ENCODE results near the gene ATP11B.
"Not testable (repeated sequence)": the region's sequence is repeated elsewhere in the genome, so short reads cannot be mapped to it uniquely, and the experiment has no call there.

The ATP11B gene

GRCh38 chr3:182821221-182821981 is 28.1 kb downstream of the ATP11B start:
- TF ChIP-seq CTCF (conservative IDR thresholded peaks at IDR 0.05; ENCODE audit: low read depth, low read length), result no peak
- no peak overlapping the region for H2AFZ ChIP-seq (ENCODE audit: low read depth)
- H3K27ac ChIP-seq, result no peak overlapping the region
- H3K4me3 ChIP-seq (IDR thresholded peaks at IDR 0.05; ENCODE audit: insufficient read depth, low read depth, low read length), result no peak overlapping the region
- no peaks in the 10 kb centered on the region for H3K36me3 ChIP-seq (ENCODE audit: insufficient read depth)
- no peak overlapping the region for H3K9ac ChIP-seq
- H4K20me1 ChIP-seq (ENCODE audit: insufficient read depth), result no peaks in the 10 kb centered on the region
- no peak overlapping the region for H3K4me2 ChIP-seq
- H3K79me2 ChIP-seq (ENCODE audit: insufficient read depth, low read depth), result peaks cover 24% of the 10 kb centered on the region; the same call in 1 of the 2 replicates
- H3K4me1 ChIP-seq (ENCODE audit: low read depth, poor library complexity, severe bottlenecking), result peaks cover 4% of the 10 kb centered on the region
- H3K27me3 ChIP-seq (ENCODE audit: insufficient read depth, low read depth), result no peaks in the 10 kb centered on the region

GRCh38 chr3:182822260-182822659 is 29.0 kb downstream of the ATP11B start:
- peaks cover 17% of the 10 kb centered on the region; the same call in 1 of the 2 replicates for H3K79me2 ChIP-seq (ENCODE audit: insufficient read depth, low read depth)
- not testable (repeated sequence) for H3K4me2 ChIP-seq; H3K4me1 ChIP-seq (ENCODE audit: low read depth, poor library complexity, severe bottlenecking); H3K9ac ChIP-seq; H3K27me3 ChIP-seq (ENCODE audit: insufficient read depth, low read depth); H3K27ac ChIP-seq; H2AFZ ChIP-seq (ENCODE audit: low read depth); H4K20me1 ChIP-seq (ENCODE audit: insufficient read depth); H3K4me3 ChIP-seq (IDR thresholded peaks at IDR 0.05; ENCODE audit: insufficient read depth, low read depth, low read length); H3K36me3 ChIP-seq (ENCODE audit: insufficient read depth)

- H3K36me3 ChIP-seq (ENCODE audit: insufficient read depth), result no peaks in the 10 kb centered on the region
- no peaks in the 10 kb centered on the region for H3K27me3 ChIP-seq (ENCODE audit: insufficient read depth, low read depth)
- H3K4me3 ChIP-seq (IDR thresholded peaks at IDR 0.05; ENCODE audit: insufficient read depth, low read depth, low read length), result no peak overlapping the region
- no peaks in the 10 kb centered on the region for H3K4me1 ChIP-seq (ENCODE audit: low read depth, poor library complexity, severe bottlenecking)
- no peak overlapping the region for H3K27ac ChIP-seq
- no peaks in the 10 kb centered on the region for H4K20me1 ChIP-seq (ENCODE audit: insufficient read depth)
- H3K9ac ChIP-seq, result no peak overlapping the region
- H3K4me2 ChIP-seq, result no peak overlapping the region
- no peak for TF ChIP-seq CTCF (conservative IDR thresholded peaks at IDR 0.05; ENCODE audit: low read depth, low read length)
- H2AFZ ChIP-seq (ENCODE audit: low read depth), result no peak overlapping the region
- H3K79me2 ChIP-seq (ENCODE audit: insufficient read depth, low read depth), result peaks cover 10% of the 10 kb centered on the region; the same call in 1 of the 2 replicates
Observed at GRCh38 chr3:182824957-182825356, 31.7 kb downstream of the ATP11B start.

GRCh38 chr3:182829761-182830405 is 36.6 kb downstream of the ATP11B start:
- H3K4me2 ChIP-seq, result no peak overlapping the region
- no peaks in the 10 kb centered on the region for H3K27me3 ChIP-seq (ENCODE audit: insufficient read depth, low read depth)
- H3K36me3 ChIP-seq (ENCODE audit: insufficient read depth), result no peaks in the 10 kb centered on the region
- 0 out of 2 replicates have a peak, but pooled peaks cover 10% of the 10 kb centered on the region for H3K79me2 ChIP-seq (ENCODE audit: insufficient read depth, low read depth)
- H3K4me3 ChIP-seq (IDR thresholded peaks at IDR 0.05; ENCODE audit: insufficient read depth, low read depth, low read length), result no peak overlapping the region
- no peak overlapping the region for H2AFZ ChIP-seq (ENCODE audit: low read depth)
- no peak for TF ChIP-seq CTCF (conservative IDR thresholded peaks at IDR 0.05; ENCODE audit: low read depth, low read length)
- H4K20me1 ChIP-seq (ENCODE audit: insufficient read depth), result no peaks in the 10 kb centered on the region
- H3K4me1 ChIP-seq (ENCODE audit: low read depth, poor library complexity, severe bottlenecking), result peaks cover 10% of the 10 kb centered on the region
- H3K9ac ChIP-seq, result no peak overlapping the region
- H3K27ac ChIP-seq, result no peak overlapping the region
